ENCODE results near the gene MYH14. TPM values are rescaled to one million over a fixed set of nuclear protein-coding genes. Genes with fewer than 3 reads are reported as not detected.

The MYH14 gene
- total and polyA plus RNA-seq, 9 of the 15 experiments (the other 6 are each of a cell fraction or from before 2014, with no cell fraction given): 0.04 to 0.86 (median 0.19) TPM; not detected in 2

- H3K9me1 ChIP-seq (ENCODE audit: control insufficient read depth, insufficient read depth, low read length): peaks cover 3% of the 10 kb centered on the region
- peaks cover 41% of the 10 kb centered on the region for H4K20me1 ChIP-seq (replicated peaks; ENCODE audit: control insufficient read depth, insufficient read depth, low read length)
- TF ChIP-seq POLR2A (conservative IDR thresholded peaks at IDR 0.05): 0 out of 2 replicates have a peak, but pooled peaks have one; percentile 15
- TF ChIP-seq CBX5 (IDR thresholded peaks at IDR 0.05; ENCODE audit: borderline replicate concordance, low read depth): no peak
- intact Hi-C loops (cut with micrococcal nuclease) (no loop called here), in situ Hi-C loops (cut with MboI) (no loop called here)
- no peak overlapping the region for H3K27ac ChIP-seq (ENCODE audit: extremely low read depth, low read depth, low read length)
- 76% methylated on average over 9 of the region's 12 CpGs for WGBS (ENCODE audit: insufficient coverage, low coverage, missing lambda C conversion rate)
- no peak overlapping the region for H3K4me3 ChIP-seq
- peaks cover 14 to 34% of the 10 kb centered on the region in 2 experiments for H3K4me1 ChIP-seq (replicated peaks in 1 of 2; ENCODE audit: control insufficient read depth in 2 of 2, insufficient read depth in 2 of 2, low read length in 2 of 2)
- peaks cover 24% of the 10 kb centered on the region; the same call in 1 of the 3 replicates for H3K36me3 ChIP-seq (ENCODE audit: control insufficient read depth, insufficient read depth, low read length)
- CTCF ChIA-PET (ENCODE audit: low intra/inter-chr PET ratio): no interaction called here
- no peaks in the 10 kb centered on the region for H3K9me3 ChIP-seq (replicated peaks; ENCODE audit: control insufficient read depth, insufficient read depth, low read depth, low read length)
- BruUV-seq (replicated peaks): no TSS peak
- no peak overlapping the region for H3K4me2 ChIP-seq (ENCODE audit: insufficient read depth, low read length)
- FAIRE-seq (no peak), DNase-seq (ENCODE audit: extremely low read depth in 1 of 4, low spot score in 3 of 4) (no peak), ATAC-seq (no peak)
- no peaks in the 10 kb centered on the region for H3K27me3 ChIP-seq (ENCODE audit: control insufficient read depth in 2 of 2, insufficient read depth in 2 of 2, low read length in 2 of 2)
- no peak overlapping the region for H2AFZ ChIP-seq (ENCODE audit: low read depth, low read length)
- peak overlapping the region in 1 of 2 experiments; percentile 52; a peak in 1 of 4 replicates for H3K9ac ChIP-seq (ENCODE audit: insufficient read depth in 1 of 2, low read depth in 2 of 2, low read length in 2 of 2)
- H3K79me2 ChIP-seq (ENCODE audit: control insufficient read depth, insufficient read depth, low read length): peaks cover 14% of the 10 kb centered on the region
- POLR2A ChIA-PET: interaction anchor here (1.6 kb wide), 1 partner anchor 10 kb away, joined by 6 read pairs; no protein-coding TSS in a partner anchor
Measured at GRCh38 chr19:50322234-50322633, 118.8 kb downstream of the MYH14 start.

GRCh38 chr19:50322931-50323781 is 119.7 kb downstream of the MYH14 start:
- intact Hi-C loops (cut with micrococcal nuclease): no loop called here

More at GRCh38 chr19:50322931-50323781, 119.7 kb downstream of the MYH14 start:
- no peak for ATAC-seq
- in situ Hi-C loops (cut with MboI): no loop called here
- Histone ChIP-seq H3K4me3 (no peak overlapping the region), H3K27ac (ENCODE audit: extremely low read depth, low read depth, low read length) (no peak overlapping the region), H4K20me1 (replicated peaks; ENCODE audit: control insufficient read depth, insufficient read depth, low read length) (peaks cover 47% of the 10 kb centered on the region), H3K9ac (ENCODE audit: insufficient read depth in 1 of 2, low read depth in 2 of 2, low read length in 2 of 2) (no peak overlapping the region), H3K4me2 (ENCODE audit: insufficient read depth, low read length) (no peak overlapping the region), H3K4me1 (replicated peaks in 1 of 2; ENCODE audit: control insufficient read depth in 2 of 2, insufficient read depth in 2 of 2, low read length in 2 of 2) (peaks cover 21 to 42% of the 10 kb centered on the region in 2 experiments), H3K36me3 (ENCODE audit: control insufficient read depth, insufficient read depth, low read length) (peaks cover 24% of the 10 kb centered on the region; the same call in 1 of the 3 replicates), H3K9me3 (replicated peaks; ENCODE audit: control insufficient read depth, insufficient read depth, low read depth, low read length) (no peaks in the 10 kb centered on the region), H2AFZ (ENCODE audit: low read depth, low read length) (no peak overlapping the region), H3K79me2 (ENCODE audit: control insufficient read depth, insufficient read depth, low read length) (peaks cover 19% of the 10 kb centered on the region), H3K9me1 (ENCODE audit: control insufficient read depth, insufficient read depth, low read length) (peaks cover 3% of the 10 kb centered on the region), H3K27me3 (ENCODE audit: control insufficient read depth in 2 of 2, insufficient read depth in 2 of 2, low read length in 2 of 2) (no peaks in the 10 kb centered on the region)
- ChIA-PET CTCF (ENCODE audit: low intra/inter-chr PET ratio) (no interaction called here), POLR2A (interaction anchor here (1.6 kb wide), 1 partner anchor 11 kb away, joined by 6 read pairs; no protein-coding TSS in a partner anchor)
- DNase-seq (ENCODE audit: extremely low read depth in 1 of 4, low spot score in 3 of 4): no peak
- BruUV-seq (replicated peaks): no TSS peak
- no peak for FAIRE-seq
- WGBS (ENCODE audit: insufficient coverage, low coverage, missing lambda C conversion rate): 89% methylated on average over 23 of the region's 55 CpGs
- TF ChIP-seq MEF2D (tag; conservative IDR thresholded peaks at IDR 0.05; ENCODE audit: low read depth): no peak
- TF ChIP-seq RBFOX2 (IDR thresholded peaks at IDR 0.05; ENCODE audit: low read depth, low read length): 0 out of 2 replicates have a peak, but pooled peaks have one; percentile 4
- no peak for TF ChIP-seq THRA (IDR thresholded peaks at IDR 0.05)
- no peak for TF ChIP-seq ZNF668 (CRISPR knock-in tag; IDR thresholded peaks at IDR 0.05)

Measured in K562 (cell line).